HG03558 (cell line): ENCODE measurements around the gene TSPOAP1.

Experiments
- ATAC-seq: cut with Tn5 transposase; IDR thresholded peaks from one replicate; pipeline ENCODE4 v1.9.1; 2021; ENCODE audit warnings: moderate number of reproducible peaks; ENCODE audit not compliant: unreplicated experiment; ENCODE audit errors: extremely low read depth

TSPOAP1 gene

GRCh38 chr17:58363457-58364185 is 35.0 kb upstream of the TSPOAP1 start:
- no peak for ATAC-seq

GRCh38 chr17:58362368-58363014 is 33.9 kb upstream of the TSPOAP1 start:
- ATAC-seq = no peak

GRCh38 chr17:58360296-58361063 is 31.9 kb upstream of the TSPOAP1 start:
- ATAC-seq = no peak

- ATAC-seq = no peak
These were observed 30.0 kb upstream of the TSPOAP1 start for GRCh38 chr17:58358408-58359172.

- ATAC-seq = no peak
These were observed 29.0 kb upstream of the TSPOAP1 start for GRCh38 chr17:58357312-58358297.

- no peak for ATAC-seq
These were observed 27.6 kb upstream of the TSPOAP1 start for GRCh38 chr17:58356231-58356630.

GRCh38 chr17:58354541-58355216 is 26.1 kb upstream of the TSPOAP1 start:
- ATAC-seq = no peak

- no peak for ATAC-seq
These were observed 24.8 kb upstream of the TSPOAP1 start for GRCh38 chr17:58353389-58353825.

GRCh38 chr17:58352596-58353388 is 24.2 kb upstream of the TSPOAP1 start:
- no peak for ATAC-seq

GRCh38 chr17:58351831-58352595 is 23.4 kb upstream of the TSPOAP1 start, which contains the start of gene SUPT4H1:
Gene SUPT4H1 (minus strand): TSS chr17:58352201. CDS start chr17:58352135, 66 bp downstream.
- peak; percentile 87 for ATAC-seq

- ATAC-seq = no peak
These were observed 22.6 kb upstream of the TSPOAP1 start for GRCh38 chr17:58351182-58351581.

GRCh38 chr17:58348038-58348437 is 19.4 kb upstream of the TSPOAP1 start:
- ATAC-seq = no peak

- ATAC-seq = no peak
These were observed 16.9 kb upstream of the TSPOAP1 start for GRCh38 chr17:58345500-58345899.

GRCh38 chr17:58344791-58345157 is 16.2 kb upstream of the TSPOAP1 start:
- ATAC-seq = peak; percentile 22

GRCh38 chr17:58344047-58344790 is 15.6 kb upstream of the TSPOAP1 start:
- ATAC-seq = peak; percentile 63

GRCh38 chr17:58343131-58343530 is 14.5 kb upstream of the TSPOAP1 start:
- no peak for ATAC-seq
